Fibroblast of pulmonary artery (primary cell): ENCODE data around the gene FAM199X.

Experiments
- DNase-seq: peaks from one replicate; pipeline ENCODE4 v3.0.0-alpha.2; 2010; ENCODE audit warnings: low read depth
- H3K4me3 ChIP-seq: replicated peaks from 2 replicates; pipeline ENCODE4 v1.5.1; 2011; ENCODE audit warnings: low read depth, mild to moderate bottlenecking, control low read depth, low read length, moderate library complexity
- TF ChIP-seq, protein P1 (sequence below): IDR thresholded peaks from 2 replicates; pipeline ENCODE4 v1.5.1; 2011; ENCODE audit warnings: mild to moderate bottlenecking, control low read depth, low read length, inconsistent platforms; ENCODE audit errors: missing control alignments

The FAM199X gene

DNA sequence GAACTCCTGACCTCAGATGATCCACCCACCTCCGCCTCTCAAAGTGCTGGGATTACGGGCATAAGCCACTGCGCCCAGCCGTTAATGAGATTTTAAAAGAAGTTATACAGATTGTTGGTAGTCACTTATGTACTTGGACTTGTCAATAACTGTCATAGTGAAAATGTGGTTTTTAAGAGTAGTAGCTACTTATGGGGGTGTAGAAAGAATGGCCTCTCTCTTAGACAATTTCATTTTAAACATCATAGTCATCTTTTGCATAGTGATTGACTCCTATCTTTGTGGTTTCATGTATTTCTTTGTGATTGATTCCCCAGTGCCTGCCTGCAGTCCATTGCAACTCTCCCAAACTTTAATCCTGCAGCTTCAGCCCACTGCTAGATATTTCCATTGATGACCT is 17.4 kb downstream of the FAM199X start:
- TF ChIP-seq, protein P1, sequence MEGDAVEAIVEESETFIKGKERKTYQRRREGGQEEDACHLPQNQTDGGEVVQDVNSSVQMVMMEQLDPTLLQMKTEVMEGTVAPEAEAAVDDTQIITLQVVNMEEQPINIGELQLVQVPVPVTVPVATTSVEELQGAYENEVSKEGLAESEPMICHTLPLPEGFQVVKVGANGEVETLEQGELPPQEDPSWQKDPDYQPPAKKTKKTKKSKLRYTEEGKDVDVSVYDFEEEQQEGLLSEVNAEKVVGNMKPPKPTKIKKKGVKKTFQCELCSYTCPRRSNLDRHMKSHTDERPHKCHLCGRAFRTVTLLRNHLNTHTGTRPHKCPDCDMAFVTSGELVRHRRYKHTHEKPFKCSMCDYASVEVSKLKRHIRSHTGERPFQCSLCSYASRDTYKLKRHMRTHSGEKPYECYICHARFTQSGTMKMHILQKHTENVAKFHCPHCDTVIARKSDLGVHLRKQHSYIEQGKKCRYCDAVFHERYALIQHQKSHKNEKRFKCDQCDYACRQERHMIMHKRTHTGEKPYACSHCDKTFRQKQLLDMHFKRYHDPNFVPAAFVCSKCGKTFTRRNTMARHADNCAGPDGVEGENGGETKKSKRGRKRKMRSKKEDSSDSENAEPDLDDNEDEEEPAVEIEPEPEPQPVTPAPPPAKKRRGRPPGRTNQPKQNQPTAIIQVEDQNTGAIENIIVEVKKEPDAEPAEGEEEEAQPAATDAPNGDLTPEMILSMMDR, result no peak
- no peak overlapping the region for H3K4me3 ChIP-seq
- DNase-seq, result no peak

DNA sequence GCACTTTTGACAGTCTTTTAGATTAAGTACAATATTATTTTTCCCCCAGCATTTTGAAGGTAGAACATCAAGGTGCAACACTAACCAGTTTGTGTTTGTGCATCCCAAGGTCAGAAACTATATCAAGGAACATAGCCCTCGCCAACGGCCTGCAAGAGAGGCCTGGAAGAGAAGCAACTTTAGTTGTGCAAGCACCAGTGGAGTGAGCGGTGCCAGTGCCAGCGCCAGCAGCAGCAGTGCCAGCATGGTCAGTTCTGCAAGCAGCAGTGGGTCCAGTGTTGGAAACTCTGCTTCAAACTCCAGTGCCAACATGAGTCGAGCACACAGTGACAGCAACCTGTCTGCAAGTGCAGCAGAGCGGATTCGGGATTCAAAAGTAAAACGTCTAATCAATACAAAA is 21.7 kb downstream of the FAM199X start:
- no peak for DNase-seq
- H3K4me3 ChIP-seq, result no peak overlapping the region
- TF ChIP-seq, protein P1, result no peak

DNA sequence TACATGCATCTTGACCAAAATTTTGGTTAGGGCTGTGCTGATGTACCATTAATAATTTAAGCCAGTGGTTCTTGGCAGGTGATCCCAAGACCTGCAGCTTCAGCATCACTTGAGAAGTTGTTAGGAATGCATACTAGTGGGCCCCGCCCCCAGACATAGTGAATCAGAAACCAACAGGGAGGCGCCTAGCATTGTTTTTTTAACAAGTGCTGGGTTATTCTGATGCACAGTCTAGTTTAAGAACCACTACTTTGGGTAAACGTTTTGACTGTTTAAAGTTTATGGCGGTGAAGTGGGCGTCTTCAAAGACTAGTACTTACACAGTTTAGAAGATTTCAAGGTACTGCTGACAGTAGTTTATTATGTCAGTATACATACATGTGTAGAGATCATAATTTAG is 23.6 kb downstream of the FAM199X start:
- H3K4me3 ChIP-seq, result no peak overlapping the region
- DNase-seq, result no peak
- TF ChIP-seq, protein P1, result no peak

DNA sequence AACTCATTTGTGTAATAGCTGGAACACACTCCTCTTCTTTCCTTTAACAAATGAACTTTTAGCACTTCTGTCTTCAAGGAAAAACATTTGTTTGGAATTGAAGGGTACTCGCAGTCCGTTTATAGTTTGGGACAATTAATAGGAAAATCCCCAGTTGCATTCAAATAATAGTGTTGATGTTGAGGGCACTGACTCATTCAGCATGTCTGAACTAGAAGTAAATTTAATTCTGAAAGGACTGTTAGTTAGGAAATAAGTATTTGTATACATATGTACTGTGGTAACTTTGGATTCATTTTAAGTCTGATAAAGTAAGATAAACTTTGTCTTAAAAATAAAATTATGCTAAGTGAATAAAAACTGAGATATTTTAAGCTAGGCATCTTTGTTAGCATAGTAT is 27.2 kb downstream of the FAM199X start:
- TF ChIP-seq, protein P1, result no peak
- DNase-seq, result no peak
- no peak overlapping the region for H3K4me3 ChIP-seq

DNA sequence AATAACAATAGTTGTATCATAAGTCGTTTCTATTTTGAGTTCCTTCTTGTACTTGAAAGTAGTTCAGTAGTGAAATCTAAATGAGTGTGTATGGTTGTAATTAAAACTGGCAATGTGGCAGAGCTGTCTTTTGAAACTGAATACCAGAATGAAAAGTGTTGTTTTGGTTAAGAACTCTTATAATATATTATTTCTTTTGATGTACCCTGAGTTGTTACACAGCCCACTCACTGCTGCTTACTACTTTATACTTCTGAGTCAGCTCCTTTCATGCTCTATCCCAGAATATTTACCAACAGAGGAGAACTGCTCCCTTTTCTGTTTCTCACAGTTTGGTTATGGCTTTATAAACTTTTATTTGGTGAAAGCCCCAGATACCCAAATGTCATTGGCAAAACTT is 28.8 kb downstream of the FAM199X start:
- DNase-seq, result no peak
- TF ChIP-seq, protein P1, result no peak
- H3K4me3 ChIP-seq, result no peak overlapping the region

DNA sequence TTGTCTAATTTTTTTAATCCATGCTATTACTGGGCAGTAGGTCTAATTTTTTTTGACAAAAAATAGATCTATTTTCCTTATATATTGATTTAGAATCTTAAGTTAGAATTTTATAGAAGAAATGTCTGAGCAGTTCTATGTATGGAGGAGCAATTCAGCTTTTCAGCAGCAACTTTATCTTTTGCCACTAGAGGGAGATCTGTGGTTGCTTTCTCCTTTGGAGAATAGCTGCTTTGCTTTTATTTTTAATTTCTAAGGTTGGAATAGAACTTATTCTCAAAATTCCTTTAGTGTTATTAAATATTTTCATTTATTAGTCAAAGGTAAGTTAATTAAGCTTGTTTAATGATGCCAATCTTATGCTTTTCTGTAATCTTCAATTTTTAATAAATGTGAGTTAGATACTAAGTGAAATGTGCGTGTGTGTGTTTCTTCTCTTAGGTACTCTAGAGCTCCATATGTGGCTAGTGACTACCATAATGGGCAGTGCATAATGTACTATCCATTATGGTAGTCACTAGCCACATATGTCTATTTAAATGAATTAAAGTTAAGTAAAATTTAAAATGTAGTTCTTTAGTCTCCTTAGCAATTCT is 29.3 kb downstream of the FAM199X start:
- DNase-seq, result peak; percentile 43
- no peak overlapping the region for H3K4me3 ChIP-seq
- TF ChIP-seq, protein P1, result peak; percentile 67

DNA sequence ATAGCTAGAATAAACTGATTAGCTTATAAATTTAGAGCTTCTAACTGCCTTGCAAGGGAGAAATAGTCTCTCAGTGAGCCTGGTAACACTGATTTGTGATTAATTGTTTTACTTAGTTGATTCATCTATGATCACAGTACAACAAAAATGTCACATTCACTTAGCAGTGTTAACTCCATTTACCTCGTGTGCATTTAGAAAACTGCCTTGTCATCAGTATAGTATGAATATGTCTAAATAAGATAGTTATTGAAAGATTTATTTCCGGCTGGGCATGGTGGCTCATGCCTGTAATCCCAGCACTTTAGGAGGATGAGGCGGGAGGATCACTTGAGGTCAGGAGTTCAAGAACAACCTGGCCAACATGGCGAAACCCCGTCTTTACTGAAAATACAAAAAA is 39.3 kb downstream of the FAM199X start:
- no peak for DNase-seq
- H3K4me3 ChIP-seq, result no peak overlapping the region
- TF ChIP-seq, protein P1, result no peak
